Activated CD4-positive, alpha-beta memory T cell treated with anti-CD3 and anti-CD28 coated beads for 36 hours (primary cell): ENCODE measurements around the gene SEMA7A. TPM values are rescaled to one million over a fixed set of nuclear protein-coding genes. Genes with fewer than 3 reads are reported as not detected.

ENCODE experiments used
- CTCF ChIA-PET: fragments of 350-600 bp; sonication (Branson Sonifier 250); formaldehyde crosslinking; loops from one replicate; lab custom pipeline; 2021; ENCODE audit warnings: antibody characterized with exemption, inconsistent platforms; lab: Charles Lee
- POLR2A ChIA-PET: fragments of 350-600 bp; sonication (Branson Sonifier 250); formaldehyde crosslinking; loops from one replicate; lab custom pipeline; 2021; ENCODE audit warnings: antibody characterized with exemption; lab: Charles Lee
- DNase-seq: peaks from one replicate; pipeline ENCODE4 v3.0.0-alpha.2; 2020
- H3K27ac Mint-ChIP-seq: one replicate; pipeline ENCODE4 v1.8.0; 2021; ENCODE audit warnings: mixed read lengths
- H3K27me3 Mint-ChIP-seq: one replicate; pipeline ENCODE4 v1.8.0; 2021; ENCODE audit warnings: mixed read lengths
- H3K36me3 Mint-ChIP-seq: one replicate; pipeline ENCODE4 v1.8.0; 2021; ENCODE audit warnings: mixed read lengths
- H3K4me1 Mint-ChIP-seq: one replicate; pipeline ENCODE4 v1.8.0; 2021; ENCODE audit warnings: low read depth, mixed read lengths
- H3K4me3 Mint-ChIP-seq: one replicate; pipeline ENCODE4 v1.8.0; 2021; ENCODE audit warnings: mild to moderate bottlenecking, mixed read lengths
- H3K9me3 Mint-ChIP-seq: one replicate; pipeline ENCODE4 v1.8.0; 2021; ENCODE audit warnings: mixed read lengths
- intact Hi-C: fragments of 100-400 bp; cut with micrococcal nuclease; formaldehyde crosslinking; loops from one replicate; pipeline ENCODE4 v1.15.1; 2023
- total RNA-seq, 2 experiments: library from RNA; stranded (reverse); gene quantifications; one replicate each; pipeline ENCODE4 v1.2.3, GENCODE V29; 2021

Gene SEMA7A
- total RNA-seq, 2 experiments from 2014 or later = 65.9 to 68.4 TPM

- CTCF ChIA-PET = interaction anchor here (3.4 kb wide), 1 partner anchor 39 kb away, joined by 12 read pairs; no protein-coding TSS in a partner anchor
- H3K9me3 Mint-ChIP-seq = no peaks in the 10 kb centered on the region
- no peak for DNase-seq
- POLR2A ChIA-PET = interaction anchor here (1.0 kb wide), 1 partner anchor 18 kb away, joined by 3 read pairs; no protein-coding TSS in a partner anchor
- H3K36me3 Mint-ChIP-seq = peaks cover 16% of the 10 kb centered on the region
- no peak overlapping the region for H3K27ac Mint-ChIP-seq
- no peak overlapping the region for H3K4me3 Mint-ChIP-seq
- intact Hi-C loops = no loop called here
- no peaks in the 10 kb centered on the region for H3K27me3 Mint-ChIP-seq
- H3K4me1 Mint-ChIP-seq = peaks cover 42% of the 10 kb centered on the region
These were observed 12.2 kb downstream of the SEMA7A start for GRCh38 chr15:74421302-74422245.

GRCh38 chr15:74420193-74420905 lies 13.4 kb downstream of the SEMA7A start:
- DNase-seq = no peak
- CTCF ChIA-PET = interaction anchor here (0.5 to 3.4 kb wide), 3 partner anchors 9 to 226 kb away, joined by 3 to 12 read pairs (median 4); no protein-coding TSS in a partner anchor
- Mint-ChIP-seq H3K36me3 (peaks cover 22% of the 10 kb centered on the region), H3K27ac (no peak overlapping the region), H3K27me3 (no peaks in the 10 kb centered on the region), H3K4me1 (peaks cover 38% of the 10 kb centered on the region), H3K9me3 (no peaks in the 10 kb centered on the region), H3K4me3 (no peak overlapping the region)
- POLR2A ChIA-PET = interaction anchor here (0.6 to 0.7 kb wide), 2 partner anchors 19 to 74 kb away, joined by 3 read pairs; no protein-coding TSS in a partner anchor
- intact Hi-C loops = no loop called here

DNA sequence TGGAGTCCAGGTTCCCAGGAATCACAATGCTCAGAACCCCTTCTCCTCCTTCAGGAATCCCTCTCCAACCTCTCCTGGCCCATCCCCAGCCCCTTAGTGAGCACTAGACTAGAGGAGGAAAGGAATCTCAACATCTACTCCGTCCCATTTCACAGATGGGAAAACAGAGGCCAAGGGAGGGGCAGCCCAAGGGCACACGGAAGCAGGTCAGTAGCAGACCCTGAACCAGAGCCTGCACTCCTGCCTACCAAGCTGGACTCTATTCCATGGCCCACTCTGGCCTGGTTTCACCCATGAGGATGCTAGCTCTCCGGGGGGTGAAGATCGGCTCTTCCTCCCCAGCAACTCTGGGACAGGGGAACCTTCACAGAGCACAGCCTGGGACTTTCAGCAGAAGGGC lies 14.3 kb downstream of the SEMA7A start:
- Mint-ChIP-seq H3K27me3 (no peaks in the 10 kb centered on the region), H3K9me3 (no peaks in the 10 kb centered on the region), H3K4me1 (peaks cover 37% of the 10 kb centered on the region), H3K4me3 (no peak overlapping the region), H3K36me3 (peaks cover 27% of the 10 kb centered on the region), H3K27ac (no peak overlapping the region)
- DNase-seq = no peak
- CTCF ChIA-PET = interaction anchor here (1.2 to 3.4 kb wide), 2 partner anchors 10 to 37 kb away, joined by 4 to 12 read pairs; no protein-coding TSS in a partner anchor
- POLR2A ChIA-PET = no interaction called here
- intact Hi-C loops = no loop called here

DNA sequence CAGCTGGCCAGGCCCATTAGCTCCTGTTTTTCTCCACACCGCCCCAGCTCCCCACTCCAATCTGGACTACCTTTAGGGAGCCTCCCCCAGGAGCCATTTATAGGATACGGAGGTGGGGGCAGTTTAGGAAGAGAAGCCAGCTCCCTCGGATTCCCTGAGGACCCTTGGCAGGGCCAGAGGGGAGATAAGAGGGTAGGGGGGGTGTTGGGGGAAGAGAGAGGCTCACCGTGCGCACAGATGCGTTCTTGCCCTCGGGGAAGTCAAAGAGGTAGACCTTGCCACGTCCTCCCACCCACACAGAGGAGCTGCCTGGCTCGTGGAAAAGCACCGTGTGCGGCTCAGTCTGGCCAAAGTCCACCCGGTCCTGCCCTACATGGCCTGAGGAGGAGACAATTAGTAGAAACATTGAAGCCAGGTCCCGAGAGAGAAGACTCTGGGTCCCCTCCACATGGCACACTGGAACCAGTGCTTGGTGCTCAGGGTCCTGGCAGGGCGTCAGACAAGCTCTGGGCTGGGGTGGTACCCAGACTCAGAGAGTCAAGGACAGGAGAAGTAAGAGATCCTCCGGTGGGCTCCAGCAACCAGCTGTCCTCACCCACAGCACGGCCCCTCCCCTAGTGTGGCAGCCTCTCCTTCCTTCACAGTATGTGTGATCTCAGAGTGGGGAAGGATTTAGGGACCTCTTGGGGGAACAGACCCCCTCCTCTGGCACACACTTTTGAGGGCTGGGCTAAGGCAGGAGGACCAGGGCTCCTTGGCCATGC lies 15.0 kb downstream of the SEMA7A start:
- no peaks in the 10 kb centered on the region for H3K27me3 Mint-ChIP-seq
- ChIA-PET CTCF (interaction anchor here (0.6 to 3.4 kb wide), 2 partner anchors 36 to 148 kb away, joined by 5 to 12 read pairs; no protein-coding TSS in a partner anchor), POLR2A (interaction anchor here (1.5 kb wide), 1 partner anchor 10 kb away, joined by 3 read pairs; no protein-coding TSS in a partner anchor)
- H3K27ac Mint-ChIP-seq = no peak overlapping the region
- no peaks in the 10 kb centered on the region for H3K9me3 Mint-ChIP-seq
- intact Hi-C loops = no loop called here
- H3K4me3 Mint-ChIP-seq = no peak overlapping the region
- no peak for DNase-seq
- H3K36me3 Mint-ChIP-seq = peaks cover 33% of the 10 kb centered on the region
- peaks cover 30% of the 10 kb centered on the region for H3K4me1 Mint-ChIP-seq

- H3K4me1 Mint-ChIP-seq = peaks cover 23% of the 10 kb centered on the region
- H3K9me3 Mint-ChIP-seq = no peaks in the 10 kb centered on the region
- intact Hi-C loops = no loop called here
- no peak for DNase-seq
- ChIA-PET CTCF (interaction anchor here (3.4 kb wide), 1 partner anchor 35 kb away, joined by 12 read pairs; no protein-coding TSS in a partner anchor), POLR2A (interaction anchor here (1.5 kb wide), 1 partner anchor 11 kb away, joined by 3 read pairs; no protein-coding TSS in a partner anchor)
- H3K36me3 Mint-ChIP-seq = peaks cover 37% of the 10 kb centered on the region
- no peaks in the 10 kb centered on the region for H3K27me3 Mint-ChIP-seq
- H3K27ac Mint-ChIP-seq = no peak overlapping the region
- H3K4me3 Mint-ChIP-seq = no peak overlapping the region
These were observed 16.1 kb downstream of the SEMA7A start for GRCh38 chr15:74417670-74418069.

DNA sequence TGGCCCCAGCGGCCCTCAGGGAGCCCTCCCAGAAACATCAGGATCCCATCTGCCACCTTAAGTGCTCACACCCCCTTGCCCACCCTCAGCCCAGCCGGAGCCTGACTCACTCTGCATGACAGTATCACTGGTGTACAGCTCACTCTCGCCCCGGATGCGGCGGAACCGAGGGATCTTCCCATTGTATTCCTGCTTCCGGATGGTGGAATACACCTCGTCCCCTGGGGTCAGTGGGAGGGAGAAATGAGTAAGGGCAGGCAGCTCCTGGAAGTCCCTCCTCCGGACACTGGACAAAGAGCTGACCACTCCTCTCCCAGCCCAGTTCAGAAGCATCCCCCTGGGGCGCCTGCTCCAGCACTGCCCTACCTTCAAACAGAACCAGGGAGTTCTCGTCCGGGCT lies 16.5 kb downstream of the SEMA7A start:
- H3K36me3 Mint-ChIP-seq = peaks cover 37% of the 10 kb centered on the region
- DNase-seq = no peak
- CTCF ChIA-PET = no interaction called here
- peak overlapping the region; percentile 23 for H3K27ac Mint-ChIP-seq
- no peak overlapping the region for H3K4me3 Mint-ChIP-seq
- no peaks in the 10 kb centered on the region for H3K9me3 Mint-ChIP-seq
- H3K27me3 Mint-ChIP-seq = no peaks in the 10 kb centered on the region
- intact Hi-C loops = no loop called here
- POLR2A ChIA-PET = interaction anchor here (1.5 kb wide), 1 partner anchor 11 kb away, joined by 3 read pairs; no protein-coding TSS in a partner anchor
- H3K4me1 Mint-ChIP-seq = peaks cover 22% of the 10 kb centered on the region

DNA sequence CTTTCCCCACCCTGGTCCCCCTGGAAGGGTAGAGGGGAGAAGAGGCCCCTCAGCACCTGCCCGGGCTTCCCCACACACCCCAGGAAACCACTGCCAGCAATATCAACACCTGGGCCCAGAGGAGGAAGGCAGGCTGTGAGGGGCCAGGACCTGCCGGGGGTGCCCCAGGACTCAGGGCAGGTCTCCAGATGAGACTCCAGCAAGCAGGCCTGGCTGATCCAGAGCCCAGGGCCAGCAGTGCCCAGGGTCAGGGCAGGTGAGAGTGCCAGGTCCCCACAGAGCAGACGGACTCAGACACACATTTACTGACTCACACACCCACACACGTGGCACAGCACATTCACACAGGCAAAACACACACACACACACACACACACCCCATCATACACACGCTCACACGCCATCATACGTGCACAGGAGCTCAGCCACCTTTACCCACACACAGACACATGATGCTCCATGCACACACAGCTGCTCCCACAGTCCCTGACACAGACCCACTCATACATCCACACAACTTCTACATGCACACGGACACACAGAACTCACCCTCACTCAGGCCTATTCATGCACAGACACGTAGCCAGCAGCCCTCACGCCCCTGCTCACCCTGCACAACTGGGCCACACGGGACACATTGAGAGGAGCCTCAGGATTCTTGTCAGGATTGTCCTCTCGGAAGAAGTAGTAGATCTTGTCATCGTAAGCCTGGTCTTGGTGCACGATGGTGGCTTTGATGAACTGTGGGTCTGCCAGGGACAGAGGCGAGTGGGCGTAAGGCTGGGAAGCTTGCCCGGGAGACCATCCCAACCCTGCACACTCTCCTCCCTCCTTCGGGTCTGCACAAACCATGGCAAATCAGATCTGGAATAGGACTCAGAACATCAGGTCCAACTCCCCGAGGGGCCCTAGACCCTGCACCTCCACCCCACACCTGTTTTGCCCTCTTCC lies 17.5 kb downstream of the SEMA7A start:
- no peaks in the 10 kb centered on the region for H3K27me3 Mint-ChIP-seq
- peaks cover 44% of the 10 kb centered on the region for H3K36me3 Mint-ChIP-seq
- H3K4me3 Mint-ChIP-seq = no peak overlapping the region
- peaks cover 17% of the 10 kb centered on the region for H3K4me1 Mint-ChIP-seq
- no peaks in the 10 kb centered on the region for H3K9me3 Mint-ChIP-seq
- DNase-seq = no peak
- ChIA-PET POLR2A (no interaction called here), CTCF (no interaction called here)
- intact Hi-C loops = no loop called here
- peak overlapping the region; percentile 19 for H3K27ac Mint-ChIP-seq

GRCh38 chr15:74414603-74415338 lies 19.0 kb downstream of the SEMA7A start:
- Mint-ChIP-seq H3K27me3 (no peaks in the 10 kb centered on the region), H3K9me3 (no peaks in the 10 kb centered on the region), H3K4me3 (no peak overlapping the region), H3K27ac (no peak overlapping the region), H3K4me1 (peaks cover 6% of the 10 kb centered on the region), H3K36me3 (peaks cover 50% of the 10 kb centered on the region)
- CTCF ChIA-PET = no interaction called here
- POLR2A ChIA-PET = no interaction called here
- DNase-seq = no peak
- intact Hi-C loops = no loop called here

GRCh38 chr15:74414081-74414580 lies 19.6 kb downstream of the SEMA7A start:
- CTCF ChIA-PET = no interaction called here
- no peak for DNase-seq
- Mint-ChIP-seq H3K36me3 (peaks cover 50% of the 10 kb centered on the region), H3K27me3 (no peaks in the 10 kb centered on the region), H3K9me3 (no peaks in the 10 kb centered on the region), H3K27ac (no peak overlapping the region), H3K4me3 (no peak overlapping the region), H3K4me1 (peaks cover 6% of the 10 kb centered on the region)
- intact Hi-C loops = no loop called here
- POLR2A ChIA-PET = no interaction called here
